HEK293 (cell line): ENCODE data around the gene MGLL.

Source experiments
- CTCF ChIA-PET: fragments of 350-600 bp; formaldehyde crosslinking; extraction: SDS; loops from one replicate; lab custom pipeline; 2021; ENCODE audit warnings: antibody characterized with exemption; lab: Yijun Ruan, JAX
- POLR2A ChIA-PET: fragments of 300-600 bp; formaldehyde crosslinking; extraction: SDS; loops from one replicate; lab custom pipeline; 2020; ENCODE audit warnings: antibody characterized with exemption, inconsistent platforms; lab: Yijun Ruan, JAX
- H3K27ac ChIP-seq: fragments of 200-500 bp; sonication (Bioruptor generic); 2 replicates; pipeline ENCODE4 v1.5.1; 2014; ENCODE audit warnings: low read depth, low read length, control low read depth, inconsistent platforms; ENCODE audit errors: extremely low read depth
- H3K36me3 ChIP-seq, 2 experiments: fragments of 200-500 bp in 1 of 2; sonication (Bioruptor generic) in 1 of 2; 1 replicate in 1 of 2; 2 replicates in 1 of 2; pipeline ENCODE4 v1.5.1; 2014 to 2017; ENCODE audit warnings: inconsistent platforms in 2 of 2, low read length in 2 of 2; ENCODE audit not compliant: control insufficient read depth in 2 of 2, insufficient read depth in 1 of 2
- H3K4me1 ChIP-seq: fragments of 200-500 bp; sonication (Bioruptor generic); 2 replicates; pipeline ENCODE4 v1.5.1; 2014; ENCODE audit warnings: mild to moderate bottlenecking, low read length, inconsistent platforms; ENCODE audit not compliant: control insufficient read depth, insufficient read depth
- H3K4me3 ChIP-seq: 2 replicates; pipeline ENCODE4 v1.5.1; 2011; ENCODE audit warnings: low read depth, mild to moderate bottlenecking, control low read depth, low read length, moderate library complexity
- H3K9me3 ChIP-seq: fragments of 200-500 bp; sonication (Bioruptor generic); 2 replicates; pipeline ENCODE4 v1.5.1; 2014; ENCODE audit warnings: low read depth, low read length, inconsistent platforms; ENCODE audit not compliant: control insufficient read depth, insufficient read depth
- CTCF ChIP-seq: fragments of 450-650 bp; formaldehyde crosslinking; IDR thresholded peaks from 2 replicates; pipeline ENCODE4 v1.5.1; 2016; ENCODE audit warnings: missing biosample characterization, missing genetic modification characterization
- PBX3 ChIP-seq: sonication (generic); formaldehyde crosslinking; IDR thresholded peaks from 2 replicates; pipeline ENCODE4 v1.8.1; 2022; ENCODE audit warnings: mild to moderate bottlenecking, moderate library complexity, missing genetic modification reagents
- ZBTB21 ChIP-seq: fragments of 450-650 bp; formaldehyde crosslinking; IDR thresholded peaks from 2 replicates; pipeline ENCODE4 v1.5.1; 2017; ENCODE audit warnings: missing biosample characterization, missing genetic modification characterization
- ZBTB48 ChIP-seq: fragments of 450-650 bp; formaldehyde crosslinking; IDR thresholded peaks from 2 replicates; pipeline ENCODE4 v1.5.1; 2016; ENCODE audit warnings: missing biosample characterization, missing genetic modification characterization
- ZBTB6 ChIP-seq: fragments of 450-650 bp; formaldehyde crosslinking; IDR thresholded peaks from 2 replicates; pipeline ENCODE4 v1.5.1; 2017; ENCODE audit warnings: missing biosample characterization, missing genetic modification characterization
- ZNF155 ChIP-seq: fragments of 450-650 bp; formaldehyde crosslinking; IDR thresholded peaks from 2 replicates; pipeline ENCODE4 v1.5.1; 2016; ENCODE audit warnings: missing biosample characterization, missing genetic modification characterization
- ZNF416 ChIP-seq: fragments of 450-650 bp; formaldehyde crosslinking; IDR thresholded peaks from 2 replicates; pipeline ENCODE4 v1.5.1; 2016; ENCODE audit warnings: missing biosample characterization, missing genetic modification characterization
- ZNF571 ChIP-seq: fragments of 450-650 bp; formaldehyde crosslinking; IDR thresholded peaks from 2 replicates; pipeline ENCODE4 v1.5.0; 2017; ENCODE audit warnings: missing biosample characterization, missing genetic modification characterization
- ZNF629 ChIP-seq: fragments of 450-650 bp; formaldehyde crosslinking; IDR thresholded peaks from 2 replicates; pipeline ENCODE4 v1.5.1; 2017; ENCODE audit warnings: missing biosample characterization, missing genetic modification characterization
- ZNF692 ChIP-seq: fragments of 450-650 bp; formaldehyde crosslinking; IDR thresholded peaks from 2 replicates; pipeline ENCODE4 v1.5.1; 2016; ENCODE audit warnings: missing biosample characterization, missing genetic modification characterization
- ZNF747 ChIP-seq: fragments of 450-650 bp; formaldehyde crosslinking; IDR thresholded peaks from 2 replicates; pipeline ENCODE4 v1.5.1; 2016; ENCODE audit warnings: missing biosample characterization, missing genetic modification characterization
- TF ChIP-seq, protein P1 (sequence below): fragments of 450-650 bp; formaldehyde crosslinking; IDR thresholded peaks from 2 replicates; pipeline ENCODE4 v1.5.1; 2016; ENCODE audit warnings: missing biosample characterization, missing genetic modification characterization, low read depth
- TF ChIP-seq, protein P2 (sequence below): fragments of 450-650 bp; formaldehyde crosslinking; IDR thresholded peaks from 2 replicates; pipeline ENCODE4 v1.5.1; 2016; ENCODE audit warnings: missing biosample characterization, missing genetic modification characterization
- TF ChIP-seq, protein P3 (sequence below): fragments of 450-650 bp; formaldehyde crosslinking; IDR thresholded peaks from 2 replicates; pipeline ENCODE4 v1.5.1; 2016; ENCODE audit warnings: missing biosample characterization, missing genetic modification characterization

Gene MGLL

GRCh38 chr3:127804141-127804540, 18.2 kb downstream of the MGLL start (continued):
- TF ChIP-seq CTCF (tag by site-specific recombination), result no peak
- no peak for TF ChIP-seq ZNF747 (tag by site-specific recombination)
- TF ChIP-seq ZNF692, result no peak
- TF ChIP-seq PBX3 (CRISPR knock-in tag), result no peak
- TF ChIP-seq, protein P1, sequence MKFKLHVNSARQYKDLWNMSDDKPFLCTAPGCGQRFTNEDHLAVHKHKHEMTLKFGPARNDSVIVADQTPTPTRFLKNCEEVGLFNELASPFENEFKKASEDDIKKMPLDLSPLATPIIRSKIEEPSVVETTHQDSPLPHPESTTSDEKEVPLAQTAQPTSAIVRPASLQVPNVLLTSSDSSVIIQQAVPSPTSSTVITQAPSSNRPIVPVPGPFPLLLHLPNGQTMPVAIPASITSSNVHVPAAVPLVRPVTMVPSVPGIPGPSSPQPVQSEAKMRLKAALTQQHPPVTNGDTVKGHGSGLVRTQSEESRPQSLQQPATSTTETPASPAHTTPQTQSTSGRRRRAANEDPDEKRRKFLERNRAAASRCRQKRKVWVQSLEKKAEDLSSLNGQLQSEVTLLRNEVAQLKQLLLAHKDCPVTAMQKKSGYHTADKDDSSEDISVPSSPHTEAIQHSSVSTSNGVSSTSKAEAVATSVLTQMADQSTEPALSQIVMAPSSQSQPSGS (tag by site-specific recombination), result no peak
- no peak for TF ChIP-seq ZNF416 (tag by site-specific recombination)
- TF ChIP-seq, protein P2, sequence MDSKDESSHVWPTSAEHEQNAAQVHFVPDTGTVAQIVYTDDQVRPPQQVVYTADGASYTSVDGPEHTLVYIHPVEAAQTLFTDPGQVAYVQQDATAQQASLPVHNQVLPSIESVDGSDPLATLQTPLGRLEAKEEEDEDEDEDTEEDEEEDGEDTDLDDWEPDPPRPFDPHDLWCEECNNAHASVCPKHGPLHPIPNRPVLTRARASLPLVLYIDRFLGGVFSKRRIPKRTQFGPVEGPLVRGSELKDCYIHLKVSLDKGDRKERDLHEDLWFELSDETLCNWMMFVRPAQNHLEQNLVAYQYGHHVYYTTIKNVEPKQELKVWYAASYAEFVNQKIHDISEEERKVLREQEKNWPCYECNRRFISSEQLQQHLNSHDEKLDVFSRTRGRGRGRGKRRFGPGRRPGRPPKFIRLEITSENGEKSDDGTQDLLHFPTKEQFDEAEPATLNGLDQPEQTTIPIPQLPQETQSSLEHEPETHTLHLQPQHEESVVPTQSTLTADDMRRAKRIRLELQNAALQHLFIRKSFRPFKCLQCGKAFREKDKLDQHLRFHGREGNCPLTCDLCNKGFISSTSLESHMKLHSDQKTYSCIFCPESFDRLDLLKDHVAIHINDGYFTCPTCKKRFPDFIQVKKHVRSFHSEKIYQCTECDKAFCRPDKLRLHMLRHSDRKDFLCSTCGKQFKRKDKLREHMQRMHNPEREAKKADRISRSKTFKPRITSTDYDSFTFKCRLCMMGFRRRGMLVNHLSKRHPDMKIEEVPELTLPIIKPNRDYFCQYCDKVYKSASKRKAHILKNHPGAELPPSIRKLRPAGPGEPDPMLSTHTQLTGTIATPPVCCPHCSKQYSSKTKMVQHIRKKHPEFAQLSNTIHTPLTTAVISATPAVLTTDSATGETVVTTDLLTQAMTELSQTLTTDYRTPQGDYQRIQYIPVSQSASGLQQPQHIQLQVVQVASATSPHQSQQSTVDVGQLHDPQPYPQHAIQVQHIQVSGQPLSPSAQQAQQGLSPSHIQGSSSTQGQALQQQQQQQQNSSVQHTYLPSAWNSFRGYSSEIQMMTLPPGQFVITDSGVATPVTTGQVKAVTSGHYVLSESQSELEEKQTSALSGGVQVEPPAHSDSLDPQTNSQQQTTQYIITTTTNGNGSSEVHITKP (tag by site-specific recombination), result no peak

GRCh38 chr3:127803619-127804018, 18.7 kb downstream of the MGLL start:
- H3K4me3 ChIP-seq, result no peak overlapping the region
- no peak overlapping the region for H3K27ac ChIP-seq
- TF ChIP-seq ZBTB6 (tag by site-specific recombination) (no peak), ZBTB48 (tag by site-specific recombination) (no peak), ZNF571 (no peak), ZBTB21 (tag by site-specific recombination) (peak; percentile 67; the same call in 1 of the 2 replicates), ZNF155 (tag by site-specific recombination) (no peak), ZNF629 (peak; percentile 87)
- TF ChIP-seq, protein P3, sequence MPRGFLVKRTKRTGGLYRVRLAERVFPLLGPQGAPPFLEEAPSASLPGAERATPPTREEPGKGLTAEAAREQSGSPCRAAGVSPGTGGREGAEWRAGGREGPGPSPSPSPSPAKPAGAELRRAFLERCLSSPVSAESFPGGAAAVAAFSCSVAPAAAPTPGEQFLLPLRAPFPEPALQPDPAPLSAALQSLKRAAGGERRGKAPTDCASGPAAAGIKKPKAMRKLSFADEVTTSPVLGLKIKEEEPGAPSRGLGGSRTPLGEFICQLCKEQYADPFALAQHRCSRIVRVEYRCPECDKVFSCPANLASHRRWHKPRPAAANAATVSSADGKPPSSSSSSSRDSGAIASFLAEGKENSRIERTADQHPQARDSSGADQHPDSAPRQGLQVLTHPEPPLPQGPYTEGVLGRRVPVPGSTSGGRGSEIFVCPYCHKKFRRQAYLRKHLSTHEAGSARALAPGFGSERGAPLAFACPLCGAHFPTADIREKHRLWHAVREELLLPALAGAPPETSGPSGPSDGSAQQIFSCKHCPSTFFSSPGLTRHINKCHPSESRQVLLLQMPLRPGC (tag by site-specific recombination), result peak; percentile 50; the same call in 1 of the 2 replicates
- TF ChIP-seq, all 188 proteins: peak for 3
- POLR2A ChIA-PET, result no interaction called here
- Histone ChIP-seq H3K36me3 (no peaks in the 10 kb centered on the region), H3K9me3 (no peaks in the 10 kb centered on the region), H3K4me1 (no peaks in the 10 kb centered on the region)
- CTCF ChIA-PET, result no interaction called here
